Cardiac muscle cell (in vitro differentiated cells and primary cell): ENCODE results near the gene IGSF23. TPM values are rescaled to one million over a fixed set of nuclear protein-coding genes. Genes with fewer than 3 reads are reported as not detected.

Experiments used
- DNase-seq, 2 donors: peaks; one replicate each; pipeline versions ENCODE4 v3.0.0 to v3.0.0-alpha.2; 2010 to 2017; ENCODE audit warnings: low read depth in 1 of 2, low spot score in 1 of 2
- H3K27ac ChIP-seq: fragments of 200-600 bp; sonication (generic); 2 replicates; pipeline ENCODE4 v1.5.1; 2016
- H3K27me3 ChIP-seq: fragments of 200-600 bp; sonication (generic); 2 replicates; pipeline ENCODE4 v1.6.0; 2016; ENCODE audit warnings: control low read depth
- H3K36me3 ChIP-seq: fragments of 200-600 bp; sonication (generic); 2 replicates; pipeline ENCODE4 v1.5.1; 2016; ENCODE audit warnings: control low read depth
- H3K4me1 ChIP-seq: fragments of 200-600 bp; sonication (generic); 2 replicates; pipeline ENCODE4 v1.8.1; 2017; ENCODE audit warnings: low read depth, mild to moderate bottlenecking, mixed run types
- H3K4me3 ChIP-seq: fragments of 200-600 bp; sonication (generic); 2 replicates; pipeline ENCODE4 v1.5.1; 2016; ENCODE audit warnings: mild to moderate bottlenecking
- H3K9me3 ChIP-seq: fragments of 200-600 bp; sonication (generic); 2 replicates; pipeline ENCODE4 v1.5.1; 2017; ENCODE audit warnings: low read depth, mild to moderate bottlenecking, control low read depth
- polyA plus RNA-seq: library from polyadenylated mRNA; unstranded; fragments of >200 nt; fragmentation: Nextera tagmentation; extraction: Ambion mirVana; gene quantifications from 2 replicates; pipeline ENCODE4 v1.2.1, GENCODE V29; 2016
- total RNA-seq: library from RNA; depleted of rRNA; stranded (reverse); fragments of >200 nt; gene quantifications from 2 replicates; pipeline ENCODE4 v1.2.3, GENCODE V29; 2016
- TF ChIP-seq, protein P1 (sequence below): IDR thresholded peaks from 2 replicates; pipeline ENCODE4 v1.5.1; 2012; ENCODE audit warnings: low read depth, mild to moderate bottlenecking, low read length

The IGSF23 gene
- total and polyA plus RNA-seq, 2 experiments from 2014 or later: not detected

DNA sequence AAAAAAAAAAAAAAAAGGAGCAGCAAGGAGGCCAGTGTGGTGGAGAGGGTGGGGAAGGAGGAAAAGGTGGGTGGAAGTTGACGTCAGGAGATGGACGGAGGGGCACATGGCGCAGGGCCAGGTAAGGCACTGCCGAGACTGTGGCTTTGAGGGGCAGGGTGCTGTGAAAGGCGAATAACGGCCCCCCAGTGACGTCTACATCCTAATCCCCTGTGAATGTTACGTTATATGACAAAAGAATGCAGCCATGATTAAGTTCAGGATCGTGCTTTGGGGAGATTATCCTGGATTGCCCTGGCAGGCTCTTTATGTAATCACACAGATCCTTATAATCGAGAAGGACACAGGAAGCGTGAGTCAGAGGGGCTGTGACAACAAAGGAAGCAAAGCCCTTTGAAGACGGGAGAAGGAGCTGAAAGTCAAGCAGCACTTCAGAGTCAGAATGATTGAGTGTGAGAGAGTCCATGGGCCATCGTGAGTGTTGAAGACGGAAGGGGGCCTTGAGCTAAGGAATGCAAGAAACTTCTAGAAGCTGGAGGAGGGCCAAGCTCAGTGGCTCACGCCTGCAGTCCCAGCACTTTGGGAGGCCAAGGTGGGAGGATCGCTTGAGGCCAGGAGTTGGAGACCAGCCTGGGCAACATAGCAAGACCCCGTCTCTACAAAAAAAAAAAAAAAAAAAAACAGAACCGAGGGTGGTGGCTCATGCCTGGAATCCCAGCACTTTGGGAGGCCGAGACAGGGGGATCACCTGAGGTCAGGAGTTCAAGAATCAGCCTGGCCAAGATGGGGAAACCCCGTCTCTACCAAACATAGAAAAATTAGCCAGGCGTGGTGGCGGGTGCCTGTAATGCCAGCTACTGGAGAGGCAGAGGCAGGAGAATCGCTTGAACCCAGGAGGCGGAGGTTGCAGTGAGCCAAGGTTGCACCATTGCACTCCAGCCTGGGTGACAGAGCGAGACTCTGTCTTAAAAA, 71.8 kb downstream of the IGSF23 start:
- no peaks in the 10 kb centered on the region for H3K4me1 ChIP-seq
- H3K36me3 ChIP-seq: no peaks in the 10 kb centered on the region
- no peaks in the 10 kb centered on the region for H3K27me3 ChIP-seq
- TF ChIP-seq, protein P1, sequence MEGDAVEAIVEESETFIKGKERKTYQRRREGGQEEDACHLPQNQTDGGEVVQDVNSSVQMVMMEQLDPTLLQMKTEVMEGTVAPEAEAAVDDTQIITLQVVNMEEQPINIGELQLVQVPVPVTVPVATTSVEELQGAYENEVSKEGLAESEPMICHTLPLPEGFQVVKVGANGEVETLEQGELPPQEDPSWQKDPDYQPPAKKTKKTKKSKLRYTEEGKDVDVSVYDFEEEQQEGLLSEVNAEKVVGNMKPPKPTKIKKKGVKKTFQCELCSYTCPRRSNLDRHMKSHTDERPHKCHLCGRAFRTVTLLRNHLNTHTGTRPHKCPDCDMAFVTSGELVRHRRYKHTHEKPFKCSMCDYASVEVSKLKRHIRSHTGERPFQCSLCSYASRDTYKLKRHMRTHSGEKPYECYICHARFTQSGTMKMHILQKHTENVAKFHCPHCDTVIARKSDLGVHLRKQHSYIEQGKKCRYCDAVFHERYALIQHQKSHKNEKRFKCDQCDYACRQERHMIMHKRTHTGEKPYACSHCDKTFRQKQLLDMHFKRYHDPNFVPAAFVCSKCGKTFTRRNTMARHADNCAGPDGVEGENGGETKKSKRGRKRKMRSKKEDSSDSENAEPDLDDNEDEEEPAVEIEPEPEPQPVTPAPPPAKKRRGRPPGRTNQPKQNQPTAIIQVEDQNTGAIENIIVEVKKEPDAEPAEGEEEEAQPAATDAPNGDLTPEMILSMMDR: no peak
- no peaks in the 10 kb centered on the region for H3K9me3 ChIP-seq
- peak overlapping the region; percentile 48 for H3K27ac ChIP-seq
- H3K4me3 ChIP-seq: no peak overlapping the region
- peak in 1 of 2 donors; percentile 93 for DNase-seq

DNA sequence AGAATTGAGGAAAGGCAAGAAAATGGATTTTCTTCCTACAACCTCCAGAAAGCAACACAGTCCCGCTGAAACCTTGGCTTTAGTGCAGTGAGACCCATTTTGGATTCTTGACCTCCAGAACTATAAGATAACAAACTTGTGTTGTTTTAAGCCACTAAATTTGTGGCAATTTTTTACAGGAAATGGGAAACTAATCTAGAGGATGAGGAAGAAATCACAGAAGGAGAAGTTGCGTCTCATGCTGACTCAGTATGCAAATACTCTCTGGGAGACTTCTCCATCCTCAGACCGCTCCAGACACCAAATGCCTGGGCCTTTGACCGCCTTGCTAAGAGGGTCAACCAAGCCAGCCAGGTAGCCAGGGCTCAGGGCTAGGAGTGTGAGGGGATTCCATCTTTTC, 72.5 kb downstream of the IGSF23 start:
- H3K4me3 ChIP-seq: no peak overlapping the region
- H3K27me3 ChIP-seq: no peaks in the 10 kb centered on the region
- DNase-seq: peak in 1 of 2 donors; percentile 69
- no peaks in the 10 kb centered on the region for H3K4me1 ChIP-seq
- no peaks in the 10 kb centered on the region for H3K9me3 ChIP-seq
- H3K36me3 ChIP-seq: no peaks in the 10 kb centered on the region
- H3K27ac ChIP-seq: no peak overlapping the region
- TF ChIP-seq, protein P1: no peak

Other genes starting within 250 kb of the IGSF23 start
- 3.6 and 21.1 TPM in 2 replicates for gene ZNF285, start 212.0 kb upstream of the IGSF23 start, total RNA-seq
- 2.8 and 7.9 TPM in 2 replicates for gene ZNF285, start 212.0 kb upstream of the IGSF23 start, polyA plus RNA-seq
- gene ZNF229, start 165.1 kb upstream of the IGSF23 start, total RNA-seq: 3.9 and 6.6 TPM in 2 replicates
- 2.5 and 7.0 TPM in 2 replicates for gene ZNF229, start 165.1 kb upstream of the IGSF23 start, polyA plus RNA-seq
- 31.2 and 33.4 TPM in 2 replicates for gene ZNF180, start 113.0 kb upstream of the IGSF23 start, total RNA-seq
- gene ZNF180, start 113.0 kb upstream of the IGSF23 start, polyA plus RNA-seq: 3.3 and 5.7 TPM in 2 replicates
- not detected in 2 replicates for gene CEACAM20, start 83.9 kb upstream of the IGSF23 start, total RNA-seq
- gene CEACAM20, start 83.9 kb upstream of the IGSF23 start, polyA plus RNA-seq: not detected in 2 replicates
- gene PVR, start 30.3 kb downstream of the IGSF23 start, total RNA-seq: 18.4 and 20.8 TPM in 2 replicates
- 18.7 and 19.6 TPM in 2 replicates for gene PVR, start 30.3 kb downstream of the IGSF23 start, polyA plus RNA-seq
- gene CEACAM19, start 57.9 kb downstream of the IGSF23 start, total RNA-seq: 3.8 and 8.4 TPM in 2 replicates
- gene CEACAM19, start 57.9 kb downstream of the IGSF23 start, polyA plus RNA-seq: 4.3 and 5.0 TPM in 2 replicates
- gene CEACAM16, start 85.6 kb downstream of the IGSF23 start, total RNA-seq: not detected in 2 replicates
- gene CEACAM16, start 85.6 kb downstream of the IGSF23 start, polyA plus RNA-seq: not detected in 2 replicates
- 10.5 and 12.4 TPM in 2 replicates for gene BCL3, start 135.1 kb downstream of the IGSF23 start, total RNA-seq
- gene BCL3, start 135.1 kb downstream of the IGSF23 start, polyA plus RNA-seq: 15.3 and 19.5 TPM in 2 replicates
- gene CBLC, start 164.3 kb downstream of the IGSF23 start, total RNA-seq: not detected in 2 replicates
- 0.11 TPM in 1 of 2 replicates, not detected in the other for gene CBLC, start 164.3 kb downstream of the IGSF23 start, polyA plus RNA-seq
- 338 TPM in 2 replicates for gene BCAM, start 195.5 kb downstream of the IGSF23 start, total RNA-seq
- 41.4 and 56.1 TPM in 2 replicates for gene BCAM, start 195.5 kb downstream of the IGSF23 start, polyA plus RNA-seq
- 135 and 144 TPM in 2 replicates for gene NECTIN2, start 232.7 kb downstream of the IGSF23 start, total RNA-seq
- 155 and 156 TPM in 2 replicates for gene NECTIN2, start 232.7 kb downstream of the IGSF23 start, polyA plus RNA-seq